Kidney epithelial cell (primary cell): ENCODE data around the gene CFAP68. TPM values are rescaled to one million over a fixed set of nuclear protein-coding genes. Genes with fewer than 3 reads are reported as not detected.

Experiments used
- DNase-seq: peaks from one replicate; pipeline ENCODE4 v3.0.0-alpha.2; 2010; ENCODE audit warnings: low read depth
- H3K27me3 ChIP-seq: 2 replicates; pipeline ENCODE4 v1.6.0; 2011; ENCODE audit warnings: low read length; ENCODE audit not compliant: control insufficient read depth, insufficient read depth
- H3K36me3 ChIP-seq: 2 replicates; pipeline ENCODE4 v1.5.1; 2011; ENCODE audit warnings: low read length; ENCODE audit not compliant: control insufficient read depth, insufficient read depth
- H3K4me3 ChIP-seq: 2 replicates; pipeline ENCODE4 v1.5.1; 2011; ENCODE audit warnings: low read depth, mild to moderate bottlenecking, control low read depth, low read length
- CTCF ChIP-seq: IDR thresholded peaks from 2 replicates; pipeline ENCODE4 v1.5.1; 2011; ENCODE audit warnings: mild to moderate bottlenecking, moderate library complexity, low read length, control low read depth, inconsistent platforms; ENCODE audit not compliant: insufficient read depth, poor library complexity, severe bottlenecking
- total RNA-seq: library from RNA; depleted of rRNA; stranded (reverse); fragments of >200 nt; gene quantifications from 2 replicates; pipeline ENCODE4 v1.2.3, GENCODE V29; 2015

The CFAP68 gene
- total RNA-seq, 1 donor from 2014 or later, result 16.8 TPM

DNA sequence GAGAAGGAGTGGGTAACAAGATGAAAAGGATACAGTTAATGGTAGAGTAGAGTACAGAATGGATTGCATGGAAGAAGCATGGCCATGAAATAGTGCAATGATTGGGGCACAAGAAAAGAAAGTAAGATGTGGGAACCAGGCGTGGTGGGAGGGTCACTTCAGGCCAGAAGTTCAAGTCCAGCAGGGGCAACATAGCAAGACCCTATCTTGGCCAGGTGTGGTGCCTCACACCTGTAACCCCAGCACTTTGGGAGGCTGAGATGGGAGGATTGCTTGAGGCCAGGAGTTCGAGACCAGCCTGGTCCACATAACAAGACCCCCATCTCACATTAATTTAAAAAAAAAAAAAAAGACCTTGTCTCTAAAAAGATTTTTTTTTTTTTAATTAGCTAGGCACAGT, 38.0 kb downstream of the CFAP68 start:
- H3K4me3 ChIP-seq, result no peak overlapping the region
- no peaks in the 10 kb centered on the region for H3K27me3 ChIP-seq
- DNase-seq, result no peak
- no peak for TF ChIP-seq CTCF
- H3K36me3 ChIP-seq, result no peaks in the 10 kb centered on the region

GRCh38 chr11:111917788-111918187, 38.4 kb downstream of the CFAP68 start:
- Histone ChIP-seq H3K4me3 (no peak overlapping the region), H3K36me3 (no peaks in the 10 kb centered on the region), H3K27me3 (no peaks in the 10 kb centered on the region)
- TF ChIP-seq CTCF, result no peak
- no peak for DNase-seq

DNA sequence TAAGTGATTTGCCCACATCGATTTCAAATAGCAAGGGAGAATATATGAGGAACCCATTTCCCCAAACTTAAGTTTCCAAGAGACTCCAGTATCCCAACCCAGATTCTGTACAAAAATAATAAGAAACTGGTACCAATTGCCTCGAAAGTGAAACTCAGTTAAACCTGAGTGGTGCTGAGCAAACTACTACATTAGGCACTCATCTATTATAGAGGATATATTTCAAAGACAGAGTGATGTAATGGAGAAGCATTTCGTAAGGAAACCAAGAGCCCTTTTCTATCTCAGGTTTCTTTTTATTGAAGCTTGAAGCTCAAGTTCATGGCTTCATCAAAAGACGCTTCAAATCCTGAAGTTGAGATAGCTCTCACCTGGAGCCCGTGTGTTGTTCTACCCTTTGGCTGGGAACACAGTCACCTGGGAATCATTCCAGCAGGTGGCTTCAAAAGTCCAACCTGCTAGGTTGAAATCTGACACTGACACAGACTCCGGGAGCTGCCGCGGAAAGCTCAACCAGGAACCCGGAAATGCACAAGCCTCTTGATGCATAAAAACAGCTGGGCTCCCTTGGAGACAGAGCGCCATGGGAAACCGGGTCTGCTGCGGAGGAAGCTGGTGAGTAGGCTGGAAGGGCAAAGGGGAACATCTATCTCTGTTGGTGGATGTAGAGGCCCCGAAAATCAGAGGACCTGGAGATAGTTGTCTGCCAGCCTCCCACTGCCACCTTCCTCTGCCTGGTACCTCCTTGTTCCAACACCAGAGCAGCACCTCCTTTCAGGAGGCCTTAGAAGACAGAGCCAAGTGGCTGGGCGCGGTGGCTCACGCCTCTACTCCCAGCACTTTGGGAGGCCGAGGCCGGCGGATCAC, 39.3 kb downstream of the CFAP68 start, which contains the start of gene C11orf52:
Gene C11orf52, plus strand, starts transcription at position 524 of the 867 bp plus-strand sequence. Its CDS starts 60 bp downstream, at position 584.
- TF ChIP-seq CTCF, result no peak
- no peaks in the 10 kb centered on the region for H3K36me3 ChIP-seq
- DNase-seq, result peak; percentile 67
- peak within 1 kb of the TSS; percentile 32 for H3K4me3 ChIP-seq
- no peaks in the 10 kb centered on the region for H3K27me3 ChIP-seq

DNA sequence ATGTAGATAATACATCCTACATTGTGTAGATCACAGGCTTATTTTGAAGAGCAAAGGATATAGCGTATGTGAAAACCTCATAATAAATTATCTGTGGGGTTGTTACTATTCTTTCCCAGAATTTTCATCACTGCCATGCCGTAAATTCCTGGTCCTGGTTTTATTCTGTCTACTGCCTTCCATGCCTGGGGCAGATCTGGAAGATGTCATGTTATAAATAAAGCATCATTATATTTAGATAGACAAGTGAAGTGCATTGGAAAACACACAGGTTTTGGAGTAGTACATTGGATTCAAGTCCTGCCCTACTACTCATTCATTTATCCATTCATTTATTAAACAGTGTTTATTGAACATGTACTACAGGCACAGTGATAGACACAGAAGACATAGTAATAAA, 41.6 kb downstream of the CFAP68 start:
- Histone ChIP-seq H3K4me3 (no peak overlapping the region), H3K27me3 (no peaks in the 10 kb centered on the region), H3K36me3 (no peaks in the 10 kb centered on the region)
- no peak for TF ChIP-seq CTCF
- no peak for DNase-seq

GRCh38 chr11:111921541-111922230, 42.3 kb downstream of the CFAP68 start:
- Histone ChIP-seq H3K27me3 (no peaks in the 10 kb centered on the region), H3K4me3 (no peak overlapping the region), H3K36me3 (no peaks in the 10 kb centered on the region)
- TF ChIP-seq CTCF, result no peak
- no peak for DNase-seq
